PFSK-1 (cell line): ENCODE results near the gene RBMX.

Experiments
- FOXP2 ChIP-seq: optimal IDR thresholded peaks from 2 replicates; pipeline ENCODE3; 2011; ENCODE audit warnings: borderline replicate concordance, control low read depth, inconsistent platforms; ENCODE audit not compliant: insufficient read depth; ENCODE audit errors: extremely low read length, extremely low read depth
- POLR2AphosphoS5 ChIP-seq: IDR thresholded peaks from 2 replicates; pipeline ENCODE4 v1.6.1; 2012; ENCODE audit warnings: low read depth, mild to moderate bottlenecking, control low read depth, low read length, moderate library complexity
- REST ChIP-seq, 2 experiments: IDR thresholded peaks; 2 replicates each; pipeline versions ENCODE4 v1.6.1 to v1.8.0; 2011 to 2012; ENCODE audit warnings: low read depth in 2 of 2, low read length in 2 of 2, control low read depth in 1 of 2, inconsistent platforms in 1 of 2, mild to moderate bottlenecking in 1 of 2, moderate library complexity in 1 of 2; ENCODE audit not compliant: insufficient read depth in 1 of 2
- SIN3A ChIP-seq: IDR thresholded peaks from 2 replicates; pipeline ENCODE4 v1.6.1; 2012; ENCODE audit warnings: mild to moderate bottlenecking, low read length, moderate library complexity, borderline replicate concordance; ENCODE audit not compliant: insufficient read depth
- TAF1 ChIP-seq: IDR thresholded peaks from 2 replicates; pipeline ENCODE4 v1.6.1; 2012; ENCODE audit warnings: low read length, control low read depth, borderline replicate concordance; ENCODE audit not compliant: insufficient read depth

RBMX gene

GRCh38 chrX:136851526-136851925, 29.0 kb downstream of the RBMX start:
- TF ChIP-seq FOXP2, result no peak
- TF ChIP-seq POLR2AphosphoS5, result no peak
- TF ChIP-seq REST (IDR thresholded peaks at IDR 0.05; ENCODE audit: insufficient read depth in 1 of 2, low read depth in 2 of 2, low read length in 2 of 2), result no peak
- TF ChIP-seq TAF1, result no peak
- no peak for TF ChIP-seq SIN3A

- no peak for TF ChIP-seq FOXP2
- no peak for TF ChIP-seq SIN3A
- no peak for TF ChIP-seq POLR2AphosphoS5
- no peak for TF ChIP-seq TAF1
- no peak for TF ChIP-seq REST (IDR thresholded peaks at IDR 0.05; ENCODE audit: insufficient read depth in 1 of 2, low read depth in 2 of 2, low read length in 2 of 2)
Measured at GRCh38 chrX:136850441-136851175, 29.9 kb downstream of the RBMX start.

GRCh38 chrX:136849395-136849794, 31.1 kb downstream of the RBMX start:
- no peak for TF ChIP-seq SIN3A

- TF ChIP-seq SIN3A (no peak), FOXP2 (no peak), POLR2AphosphoS5 (no peak), REST (IDR thresholded peaks at IDR 0.05; ENCODE audit: insufficient read depth in 1 of 2, low read depth in 2 of 2, low read length in 2 of 2) (no peak), TAF1 (no peak)
Measured at GRCh38 chrX:136847874-136848273, 32.7 kb downstream of the RBMX start.

GRCh38 chrX:136839196-136839595, 41.3 kb downstream of the RBMX start:
- TF ChIP-seq SIN3A (no peak), TAF1 (no peak), FOXP2 (no peak), POLR2AphosphoS5 (no peak), REST (IDR thresholded peaks at IDR 0.05; ENCODE audit: insufficient read depth in 1 of 2, low read depth in 2 of 2, low read length in 2 of 2) (no peak)
